ENCODE measurements around the gene CTRB1. TPM values are rescaled to one million over a fixed set of nuclear protein-coding genes. Genes with fewer than 3 reads are reported as not detected.

CTRB1 gene
- total RNA-seq, 4 donors from 2014 or later = not detected

DNA sequence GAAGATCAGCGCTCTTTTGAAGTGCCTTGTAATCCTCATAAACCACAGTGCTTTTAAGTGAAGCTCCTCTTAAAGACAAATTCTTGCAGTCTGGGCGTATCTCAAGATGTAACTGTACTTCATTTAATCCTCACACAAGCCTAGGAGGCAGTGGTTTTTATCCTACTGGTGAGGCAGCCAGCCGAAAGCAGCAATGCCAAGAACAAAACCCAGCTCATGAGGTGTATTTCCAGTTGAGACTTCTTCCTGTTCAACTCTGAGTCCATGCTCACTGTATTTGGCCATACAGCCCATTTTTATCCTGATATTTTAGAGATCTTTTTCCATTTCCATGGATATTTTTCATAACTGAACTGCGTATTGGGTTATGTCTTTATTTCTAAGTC is 25.5 kb upstream of the CTRB1 start:
- intact Hi-C loops (cut with DNase I) = no loop called here
- TF ChIP-seq, protein P1, sequence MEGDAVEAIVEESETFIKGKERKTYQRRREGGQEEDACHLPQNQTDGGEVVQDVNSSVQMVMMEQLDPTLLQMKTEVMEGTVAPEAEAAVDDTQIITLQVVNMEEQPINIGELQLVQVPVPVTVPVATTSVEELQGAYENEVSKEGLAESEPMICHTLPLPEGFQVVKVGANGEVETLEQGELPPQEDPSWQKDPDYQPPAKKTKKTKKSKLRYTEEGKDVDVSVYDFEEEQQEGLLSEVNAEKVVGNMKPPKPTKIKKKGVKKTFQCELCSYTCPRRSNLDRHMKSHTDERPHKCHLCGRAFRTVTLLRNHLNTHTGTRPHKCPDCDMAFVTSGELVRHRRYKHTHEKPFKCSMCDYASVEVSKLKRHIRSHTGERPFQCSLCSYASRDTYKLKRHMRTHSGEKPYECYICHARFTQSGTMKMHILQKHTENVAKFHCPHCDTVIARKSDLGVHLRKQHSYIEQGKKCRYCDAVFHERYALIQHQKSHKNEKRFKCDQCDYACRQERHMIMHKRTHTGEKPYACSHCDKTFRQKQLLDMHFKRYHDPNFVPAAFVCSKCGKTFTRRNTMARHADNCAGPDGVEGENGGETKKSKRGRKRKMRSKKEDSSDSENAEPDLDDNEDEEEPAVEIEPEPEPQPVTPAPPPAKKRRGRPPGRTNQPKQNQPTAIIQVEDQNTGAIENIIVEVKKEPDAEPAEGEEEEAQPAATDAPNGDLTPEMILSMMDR (IDR thresholded peaks at IDR 0.05) = no peak
- no peak for TF ChIP-seq POLR2A (IDR thresholded peaks at IDR 0.05)

DNA sequence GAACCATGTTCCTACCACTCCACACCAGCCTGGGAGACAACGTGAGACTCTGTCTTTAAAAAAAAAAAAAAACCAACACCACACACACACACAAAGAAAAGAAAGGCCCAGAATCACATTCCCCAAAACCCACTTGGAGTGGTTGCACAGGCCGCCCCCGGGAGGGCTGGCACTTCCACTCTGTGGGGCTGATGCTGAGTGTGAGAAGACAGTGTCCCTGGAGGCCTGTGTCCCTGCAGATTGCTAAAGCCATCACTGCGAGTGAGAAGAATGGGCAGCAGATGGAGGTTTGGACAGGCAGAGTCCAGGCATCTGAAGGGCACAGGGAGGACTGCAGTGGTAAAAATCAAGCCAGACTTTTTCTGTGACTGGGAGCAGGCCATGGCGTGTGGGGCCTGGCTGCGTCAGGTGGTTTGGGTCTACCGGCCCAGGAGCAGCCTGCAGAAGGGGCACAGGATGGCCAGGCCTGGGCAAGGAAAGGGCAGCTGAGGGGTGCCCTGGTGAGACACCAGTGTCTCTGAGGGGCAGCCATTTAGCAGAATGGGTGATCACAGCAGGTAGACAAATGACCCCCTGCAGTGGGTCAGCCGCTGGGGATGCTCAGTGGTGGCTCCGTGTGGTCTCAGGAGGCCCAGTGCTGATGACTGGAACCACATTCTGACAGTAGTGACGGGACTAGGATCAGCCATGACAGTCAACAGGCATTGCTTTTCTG is 24.9 kb upstream of the CTRB1 start:
- peaks cover 0 to 27% (median 4%) of the 10 kb centered on the region in 3 donors for H3K4me1 ChIP-seq
- H3K36me3 ChIP-seq = no peaks in the 10 kb centered on the region
- TF ChIP-seq, protein P1 (IDR thresholded peaks at IDR 0.05) = no peak
- no peak for TF ChIP-seq POLR2A (IDR thresholded peaks at IDR 0.05)
- no peak overlapping the region for H3K27ac ChIP-seq
- DNase-seq = no peak
- intact Hi-C loops (cut with DNase I) = no loop called here
- WGBS, 2 donors = 68 to 91% methylated on average over 4 to 9 of the region's 10 CpGs
- peaks cover 0 to 79% (median 0%) of the 10 kb centered on the region in 4 donors for H3K27me3 ChIP-seq
- no peak overlapping the region for H3K4me3 ChIP-seq
- no peaks in the 10 kb centered on the region for H3K9me3 ChIP-seq

More for the DNA sequence above, 25.5 kb upstream of the CTRB1 start:
- peaks cover 0 to 27% (median 4%) of the 10 kb centered on the region in 3 donors for H3K4me1 ChIP-seq
- no peak overlapping the region for H3K27ac ChIP-seq
- H3K9me3 ChIP-seq = no peaks in the 10 kb centered on the region
- 34 to 71% methylated on average over 3 to 4 of the region's 4 CpGs for WGBS, 2 donors
- no peak for DNase-seq
- no peaks in the 10 kb centered on the region for H3K36me3 ChIP-seq
- peaks cover 0 to 81% (median 0%) of the 10 kb centered on the region in 4 donors for H3K27me3 ChIP-seq
- no peak overlapping the region for H3K4me3 ChIP-seq

DNA sequence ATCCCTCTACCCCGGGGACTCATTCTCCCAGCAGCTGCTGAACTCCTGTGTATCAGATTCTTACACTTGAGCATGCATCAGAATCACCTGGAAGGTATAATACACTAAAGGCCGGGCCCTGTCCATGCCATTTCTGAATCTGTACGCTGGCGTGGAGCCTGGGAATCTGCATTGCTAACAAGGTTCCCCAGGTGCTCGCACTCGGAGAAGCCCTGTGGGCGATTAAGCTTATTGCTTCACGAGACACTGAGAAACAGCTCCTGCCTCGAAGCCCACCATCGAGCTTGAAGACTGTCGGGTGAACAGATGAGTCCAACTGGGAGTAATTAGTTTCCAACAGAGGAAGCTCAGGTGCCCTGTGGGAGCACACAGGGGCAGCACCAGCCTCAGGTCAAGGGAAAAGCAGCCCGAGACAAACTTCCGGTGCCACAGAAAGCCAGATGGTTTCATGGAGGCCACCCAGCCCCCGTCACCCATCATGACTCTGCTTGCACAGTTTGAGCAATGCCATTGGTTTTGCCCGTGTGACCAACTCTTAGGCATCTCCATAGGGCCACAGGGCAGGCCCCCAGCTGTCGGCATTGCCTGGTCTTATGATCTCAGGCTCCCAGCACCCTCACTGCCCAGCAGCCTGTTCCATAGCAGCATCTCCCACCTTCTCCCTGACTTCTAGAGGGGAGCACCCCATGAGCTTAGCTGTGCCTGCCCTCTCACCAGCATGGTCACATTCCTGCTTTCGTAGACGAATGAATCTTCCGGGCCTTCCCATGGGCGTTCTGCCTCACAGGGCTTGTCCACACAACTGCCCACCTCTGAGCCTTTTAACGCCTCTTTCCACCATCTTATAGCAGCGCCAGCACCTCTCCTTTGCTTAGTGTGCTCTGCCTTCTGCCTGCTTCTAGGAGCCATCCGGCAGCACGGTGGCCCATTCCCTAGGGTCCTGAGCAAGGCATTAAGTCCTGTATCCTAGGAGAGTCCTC is 22.7 kb upstream of the CTRB1 start:
- DNase-seq = no peak
- no peak overlapping the region for H3K4me3 ChIP-seq
- intact Hi-C loops (cut with DNase I) = no loop called here
- no peak overlapping the region for H3K27ac ChIP-seq
- H3K27me3 ChIP-seq = peaks cover 0 to 69% (median 0%) of the 10 kb centered on the region in 4 donors
- TF ChIP-seq, protein P1 (IDR thresholded peaks at IDR 0.05) = no peak
- no peak for TF ChIP-seq POLR2A (IDR thresholded peaks at IDR 0.05)
- whole genome bisulfite sequencing, 2 donors = 79 to 84% methylated on average over 13 to 17 of the region's 24 CpGs
- H3K36me3 ChIP-seq = no peaks in the 10 kb centered on the region
- H3K4me1 ChIP-seq = peaks cover 0 to 29% (median 4%) of the 10 kb centered on the region in 3 donors
- H3K9me3 ChIP-seq = no peaks in the 10 kb centered on the region

DNA sequence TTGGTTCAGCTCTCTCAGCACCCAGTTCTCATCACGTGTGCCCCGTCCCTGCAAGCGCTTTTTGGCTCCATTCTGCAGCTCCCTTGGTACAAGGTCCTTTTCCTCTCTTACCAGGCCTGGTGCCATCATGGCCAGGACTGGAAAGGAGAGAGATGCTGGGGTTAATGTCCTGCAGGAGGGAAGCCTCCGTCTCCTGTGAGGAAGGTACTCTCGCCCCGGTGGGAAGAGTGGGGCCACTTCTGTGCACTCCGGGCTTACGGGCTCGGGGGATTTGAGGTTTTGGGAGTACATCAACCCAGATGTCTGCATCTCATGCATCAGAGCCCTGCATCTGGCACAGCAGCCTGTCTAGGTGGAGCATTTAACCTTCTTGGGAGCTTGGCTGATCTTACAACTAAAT is 22.0 kb upstream of the CTRB1 start:
- no peak for DNase-seq
- no peak overlapping the region for H3K27ac ChIP-seq
- no peak overlapping the region for H3K4me3 ChIP-seq
- H3K27me3 ChIP-seq = peaks cover 0 to 62% (median 0%) of the 10 kb centered on the region in 4 donors
- 71 to 76% methylated on average over 5 to 8 of the region's 9 CpGs for WGBS, 2 donors
- no peak for TF ChIP-seq POLR2A (IDR thresholded peaks at IDR 0.05)
- TF ChIP-seq, protein P1 (IDR thresholded peaks at IDR 0.05) = no peak
- H3K4me1 ChIP-seq = peaks cover 0 to 29% (median 4%) of the 10 kb centered on the region in 3 donors
- no peaks in the 10 kb centered on the region for H3K36me3 ChIP-seq
- intact Hi-C loops (cut with DNase I) = no loop called here
- H3K9me3 ChIP-seq = no peaks in the 10 kb centered on the region
